Parathyroid adenoma (tissue), 2 donors: ENCODE data around the gene FAM171A2.

Experiments used
- H2AFZ ChIP-seq: fragments of 300-600 bp; sonication (generic); one replicate; pipeline ENCODE4 v1.7.0; 2017; ENCODE audit warnings: antibody characterized with exemption, mild to moderate bottlenecking
- H3K27ac ChIP-seq: fragments of 300-600 bp; sonication (generic); one replicate; pipeline ENCODE4 v1.7.0; 2017
- H3K27me3 ChIP-seq: fragments of 300-600 bp; sonication (generic); one replicate; pipeline ENCODE4 v1.7.0; 2017; ENCODE audit warnings: low read length; ENCODE audit not compliant: control insufficient read depth, insufficient read depth
- H3K36me3 ChIP-seq: fragments of 300-600 bp; sonication (generic); one replicate; pipeline ENCODE4 v1.7.0; 2017; ENCODE audit warnings: low read length; ENCODE audit not compliant: control insufficient read depth, insufficient read depth
- H3K4me1 ChIP-seq: fragments of 300-600 bp; sonication (generic); one replicate; pipeline ENCODE4 v1.7.0; 2017; ENCODE audit warnings: control low read depth
- H3K4me2 ChIP-seq: fragments of 300-600 bp; sonication (generic); one replicate; pipeline ENCODE4 v1.7.0; 2017; ENCODE audit warnings: low read length
- H3K4me3 ChIP-seq: fragments of 300-600 bp; sonication (generic); one replicate; pipeline ENCODE4 v1.7.0; 2017; ENCODE audit warnings: low read depth, low read length
- H3K79me2 ChIP-seq: fragments of 300-600 bp; sonication (generic); one replicate; pipeline ENCODE4 v1.7.0; 2017; ENCODE audit warnings: control low read depth
- H3K9ac ChIP-seq: fragments of 300-600 bp; sonication (generic); one replicate; pipeline ENCODE4 v1.7.0; 2017; ENCODE audit warnings: mild to moderate bottlenecking
- H3K9me3 ChIP-seq: fragments of 300-600 bp; sonication (generic); one replicate; pipeline ENCODE4 v1.7.0; 2017; ENCODE audit warnings: low read length; ENCODE audit not compliant: control insufficient read depth
- TF ChIP-seq, protein P1 (sequence below): fragments of 300-600 bp; sonication (generic); IDR thresholded peaks from one replicate; pipeline ENCODE4 v1.7.0; 2017; ENCODE audit warnings: antibody characterized with exemption, mild to moderate bottlenecking
- donor health status: primary hyperparathyroidism.

Gene FAM171A2

DNA sequence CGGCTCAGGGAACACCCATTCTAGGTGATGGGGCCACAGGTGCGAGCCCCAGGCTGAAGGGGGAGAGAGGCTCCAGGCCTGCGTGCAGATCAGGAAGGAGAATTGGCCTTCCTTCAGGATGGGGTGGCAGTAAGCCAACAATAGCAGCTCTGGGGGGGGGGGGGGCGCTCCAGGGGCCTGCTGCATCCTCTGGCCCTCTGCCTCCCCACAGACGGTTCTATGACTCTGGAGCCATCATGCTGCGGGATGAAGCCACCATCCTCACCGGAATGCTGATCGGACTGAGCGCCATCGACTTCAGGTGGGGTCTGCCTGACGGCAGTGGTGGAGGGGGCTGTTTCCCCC is 49.2 kb downstream of the FAM171A2 start:
- Histone ChIP-seq H3K27me3 (no peaks in the 10 kb centered on the region), H3K36me3 (no peaks in the 10 kb centered on the region), H2AFZ (no peak overlapping the region), H3K27ac (peak overlapping the region; percentile 65), H3K4me1 (peaks cover 13% of the 10 kb centered on the region), H3K9me3 (no peaks in the 10 kb centered on the region), H3K79me2 (no peaks in the 10 kb centered on the region), H3K4me3 (peak overlapping the region; percentile 37), H3K9ac (no peak overlapping the region), H3K4me2 (peak overlapping the region; percentile 77)
- TF ChIP-seq, protein P1, sequence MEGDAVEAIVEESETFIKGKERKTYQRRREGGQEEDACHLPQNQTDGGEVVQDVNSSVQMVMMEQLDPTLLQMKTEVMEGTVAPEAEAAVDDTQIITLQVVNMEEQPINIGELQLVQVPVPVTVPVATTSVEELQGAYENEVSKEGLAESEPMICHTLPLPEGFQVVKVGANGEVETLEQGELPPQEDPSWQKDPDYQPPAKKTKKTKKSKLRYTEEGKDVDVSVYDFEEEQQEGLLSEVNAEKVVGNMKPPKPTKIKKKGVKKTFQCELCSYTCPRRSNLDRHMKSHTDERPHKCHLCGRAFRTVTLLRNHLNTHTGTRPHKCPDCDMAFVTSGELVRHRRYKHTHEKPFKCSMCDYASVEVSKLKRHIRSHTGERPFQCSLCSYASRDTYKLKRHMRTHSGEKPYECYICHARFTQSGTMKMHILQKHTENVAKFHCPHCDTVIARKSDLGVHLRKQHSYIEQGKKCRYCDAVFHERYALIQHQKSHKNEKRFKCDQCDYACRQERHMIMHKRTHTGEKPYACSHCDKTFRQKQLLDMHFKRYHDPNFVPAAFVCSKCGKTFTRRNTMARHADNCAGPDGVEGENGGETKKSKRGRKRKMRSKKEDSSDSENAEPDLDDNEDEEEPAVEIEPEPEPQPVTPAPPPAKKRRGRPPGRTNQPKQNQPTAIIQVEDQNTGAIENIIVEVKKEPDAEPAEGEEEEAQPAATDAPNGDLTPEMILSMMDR, result no peak

DNA sequence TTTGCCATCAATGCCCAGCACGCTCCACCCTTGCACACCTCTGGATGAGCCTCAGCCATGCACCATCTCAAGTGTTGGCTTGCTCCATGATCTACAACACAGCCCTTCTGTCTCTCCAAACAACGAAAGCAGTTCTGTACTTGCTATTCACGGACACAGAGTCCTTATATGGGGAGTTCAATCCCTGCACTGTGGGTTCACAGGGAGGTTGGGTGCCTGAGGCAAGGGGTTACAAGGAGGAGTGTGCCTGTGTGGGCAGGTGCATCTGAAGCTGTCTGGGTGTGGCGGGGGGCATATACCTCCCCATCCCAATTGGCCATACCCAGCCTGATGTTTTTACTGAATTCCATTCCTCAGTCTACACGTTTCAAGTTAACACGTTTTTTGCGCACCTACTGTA is 49.6 kb downstream of the FAM171A2 start:
- Histone ChIP-seq H2AFZ (no peak overlapping the region), H3K36me3 (no peaks in the 10 kb centered on the region), H3K9me3 (no peaks in the 10 kb centered on the region), H3K4me2 (no peak overlapping the region), H3K27me3 (no peaks in the 10 kb centered on the region), H3K79me2 (no peaks in the 10 kb centered on the region), H3K4me1 (peaks cover 13% of the 10 kb centered on the region), H3K9ac (no peak overlapping the region), H3K4me3 (no peak overlapping the region), H3K27ac (no peak overlapping the region)
- TF ChIP-seq, protein P1, result no peak

DNA sequence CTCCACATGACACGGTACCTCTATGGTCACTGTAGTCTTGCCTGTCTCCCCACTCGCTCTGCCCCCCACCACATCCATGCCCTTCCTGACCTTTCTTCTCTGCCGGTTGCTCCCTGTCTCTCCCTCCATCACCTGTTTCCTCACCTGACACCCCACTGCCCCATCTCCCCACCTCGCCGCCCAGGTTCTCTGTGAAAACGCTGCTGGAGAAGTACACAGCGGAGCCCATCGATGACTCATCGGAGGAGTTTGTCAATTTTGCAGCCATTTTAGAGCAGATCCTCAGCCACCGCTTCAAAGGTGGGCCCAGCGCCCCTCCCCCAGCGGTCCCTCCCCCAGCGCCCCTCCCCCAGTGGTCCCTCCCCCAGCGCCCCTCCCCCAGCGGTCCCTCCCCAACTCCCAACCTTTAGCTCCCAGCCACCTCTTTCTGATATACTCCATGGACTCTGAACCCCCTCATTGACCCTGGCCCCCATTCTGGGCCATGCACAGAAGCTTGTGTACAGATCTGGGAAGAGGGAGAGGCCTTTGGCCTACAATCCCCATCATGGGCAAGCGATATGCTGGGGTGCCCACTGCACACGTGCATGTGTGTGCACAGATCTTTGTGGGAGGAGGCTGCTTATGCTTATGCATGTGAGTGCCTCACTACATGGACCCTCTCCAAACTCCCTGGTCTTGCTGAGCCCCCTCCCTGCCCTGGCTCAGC is 51.1 kb downstream of the FAM171A2 start:
- TF ChIP-seq, protein P1, result no peak
- Histone ChIP-seq H3K4me3 (no peak overlapping the region), H3K4me1 (peaks cover 13% of the 10 kb centered on the region), H3K27me3 (no peaks in the 10 kb centered on the region), H3K9me3 (no peaks in the 10 kb centered on the region), H3K36me3 (no peaks in the 10 kb centered on the region), H3K4me2 (no peak overlapping the region), H3K79me2 (no peaks in the 10 kb centered on the region), H3K27ac (no peak overlapping the region), H3K9ac (no peak overlapping the region), H2AFZ (no peak overlapping the region)

DNA sequence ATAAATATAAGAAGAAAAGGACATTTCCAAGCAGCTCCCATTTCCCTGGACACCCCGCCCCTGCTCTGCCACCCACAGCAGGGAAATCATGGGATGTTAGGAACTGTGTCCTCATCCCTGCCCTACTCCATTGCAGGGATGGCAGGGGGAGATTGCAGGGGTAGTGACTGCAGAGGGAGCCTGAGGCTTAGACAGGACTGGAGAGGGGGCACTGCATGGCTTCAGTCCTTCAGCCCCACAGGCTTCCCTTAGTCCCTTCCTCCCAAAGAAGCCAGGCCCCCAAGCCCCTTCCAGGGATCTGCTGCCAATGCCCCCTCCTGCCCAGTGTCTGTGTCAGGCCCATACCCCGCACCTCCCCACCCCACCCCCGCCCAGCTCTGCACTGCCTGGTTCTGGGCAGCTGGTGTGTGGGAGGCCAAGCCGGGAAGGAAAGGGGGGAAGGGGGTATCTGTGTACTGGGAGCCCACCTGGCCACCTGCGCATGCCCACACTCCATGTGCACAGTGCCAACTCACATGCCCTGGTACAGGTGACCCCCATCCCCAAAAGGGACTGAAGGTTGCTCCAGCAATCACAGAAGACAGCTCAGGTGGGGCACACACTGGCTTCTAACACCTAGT is 52.0 kb downstream of the FAM171A2 start:
- H3K36me3 ChIP-seq, result no peaks in the 10 kb centered on the region
- no peak overlapping the region for H3K9ac ChIP-seq
- TF ChIP-seq, protein P1, result no peak
- H3K4me1 ChIP-seq, result peaks cover 19% of the 10 kb centered on the region
- H3K27ac ChIP-seq, result no peak overlapping the region
- H3K4me2 ChIP-seq, result no peak overlapping the region
- no peaks in the 10 kb centered on the region for H3K9me3 ChIP-seq
- H3K4me3 ChIP-seq, result no peak overlapping the region
- no peak overlapping the region for H2AFZ ChIP-seq
- H3K27me3 ChIP-seq, result no peaks in the 10 kb centered on the region
- peaks cover 2% of the 10 kb centered on the region for H3K79me2 ChIP-seq
